ENCODE measurements around the gene RGL4. TPM values are rescaled to one million over a fixed set of nuclear protein-coding genes. Genes with fewer than 3 reads are reported as not detected.
A peak's percentile ranks its signal among the peaks of the same experiment; 100 is the strongest.

RGL4 gene
- total and polyA plus RNA-seq, 2 experiments from 2014 or later = 0.68 TPM; not detected in 1

DNA sequence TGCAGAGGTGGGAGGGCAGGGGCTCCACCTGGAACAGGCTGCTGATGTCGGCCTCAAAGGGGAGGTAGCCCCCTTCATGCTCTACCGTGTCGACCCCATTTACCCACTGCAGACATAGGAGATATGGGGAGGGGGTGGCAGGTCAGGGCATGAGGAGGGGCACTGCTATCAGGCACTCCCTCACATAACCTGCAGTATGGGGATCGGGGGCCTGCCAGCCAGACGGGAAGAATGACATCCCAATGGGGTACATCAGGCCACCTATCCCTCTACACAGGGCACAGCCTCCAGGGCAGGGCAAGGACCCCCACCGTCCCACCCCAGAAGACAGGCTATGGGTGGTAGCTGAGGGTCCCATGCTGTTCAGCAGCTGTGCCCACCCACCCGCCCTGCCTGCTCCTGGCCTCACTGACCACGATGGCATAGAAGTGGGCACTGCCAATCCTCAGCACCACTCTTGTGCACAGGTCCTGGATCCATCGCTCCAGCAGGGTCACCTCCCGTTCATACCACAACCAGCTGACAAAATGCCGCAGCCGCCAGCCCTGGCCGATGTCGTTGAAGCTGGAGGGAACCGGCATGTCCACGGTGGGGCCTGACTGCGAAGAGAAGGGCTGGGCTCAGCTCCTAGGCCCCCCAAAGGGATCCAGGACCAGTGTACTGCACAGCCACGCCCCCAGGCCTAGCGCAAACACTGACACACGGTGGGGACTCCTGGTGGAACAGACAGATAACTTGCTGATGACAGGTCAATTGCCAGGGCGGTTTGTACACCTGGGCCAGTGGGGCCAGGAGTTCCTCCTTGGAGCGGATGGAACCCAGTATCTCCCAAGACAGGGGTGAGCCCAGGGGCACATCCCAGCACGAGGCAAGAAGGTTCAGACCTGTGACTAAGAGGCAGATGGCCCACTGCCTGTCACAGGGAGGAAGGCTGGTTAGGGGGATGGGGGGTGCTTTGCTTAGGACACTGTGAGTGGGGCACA, 24.1 kb downstream of the RGL4 start:
- Histone ChIP-seq H3K79me2 (peaks cover 15% of the 10 kb centered on the region), H2AFZ (no peak overlapping the region), H3K4me1 (ENCODE audit: insufficient read depth) (peaks cover 7% of the 10 kb centered on the region), H3K9me3 (ENCODE audit: low read depth) (no peaks in the 10 kb centered on the region), H4K20me1 (ENCODE audit: insufficient read depth, poor library complexity, severe bottlenecking) (no peaks in the 10 kb centered on the region), H3K4me2 (no peak overlapping the region), H3K27me3 (no peaks in the 10 kb centered on the region), H3K36me3 (replicated peaks; ENCODE audit: insufficient read depth, low read depth) (no peaks in the 10 kb centered on the region), H3K9me2 (replicated peaks; ENCODE audit: insufficient read depth) (no peaks in the 10 kb centered on the region), H3K27ac (no peak overlapping the region), H3K4me3 (no peak overlapping the region)
- TF ChIP-seq, protein P1, sequence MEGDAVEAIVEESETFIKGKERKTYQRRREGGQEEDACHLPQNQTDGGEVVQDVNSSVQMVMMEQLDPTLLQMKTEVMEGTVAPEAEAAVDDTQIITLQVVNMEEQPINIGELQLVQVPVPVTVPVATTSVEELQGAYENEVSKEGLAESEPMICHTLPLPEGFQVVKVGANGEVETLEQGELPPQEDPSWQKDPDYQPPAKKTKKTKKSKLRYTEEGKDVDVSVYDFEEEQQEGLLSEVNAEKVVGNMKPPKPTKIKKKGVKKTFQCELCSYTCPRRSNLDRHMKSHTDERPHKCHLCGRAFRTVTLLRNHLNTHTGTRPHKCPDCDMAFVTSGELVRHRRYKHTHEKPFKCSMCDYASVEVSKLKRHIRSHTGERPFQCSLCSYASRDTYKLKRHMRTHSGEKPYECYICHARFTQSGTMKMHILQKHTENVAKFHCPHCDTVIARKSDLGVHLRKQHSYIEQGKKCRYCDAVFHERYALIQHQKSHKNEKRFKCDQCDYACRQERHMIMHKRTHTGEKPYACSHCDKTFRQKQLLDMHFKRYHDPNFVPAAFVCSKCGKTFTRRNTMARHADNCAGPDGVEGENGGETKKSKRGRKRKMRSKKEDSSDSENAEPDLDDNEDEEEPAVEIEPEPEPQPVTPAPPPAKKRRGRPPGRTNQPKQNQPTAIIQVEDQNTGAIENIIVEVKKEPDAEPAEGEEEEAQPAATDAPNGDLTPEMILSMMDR (IDR thresholded peaks at IDR 0.05; ENCODE audit: poor library complexity) = no peak
- TF ChIP-seq EZH2phosphoT487 (IDR thresholded peaks at IDR 0.05; ENCODE audit: low read depth, severe bottlenecking, unreplicated experiment) (no peak), EZH2 (IDR thresholded peaks at IDR 0.05; ENCODE audit: borderline replicate concordance) (no peak)
- no peak for DNase-seq (ENCODE audit: low spot score)
- 89% methylated on average over 20 of the region's 23 CpGs for WGBS (ENCODE audit: low lambda C conversion rate, missing lambda C conversion rate)

DNA sequence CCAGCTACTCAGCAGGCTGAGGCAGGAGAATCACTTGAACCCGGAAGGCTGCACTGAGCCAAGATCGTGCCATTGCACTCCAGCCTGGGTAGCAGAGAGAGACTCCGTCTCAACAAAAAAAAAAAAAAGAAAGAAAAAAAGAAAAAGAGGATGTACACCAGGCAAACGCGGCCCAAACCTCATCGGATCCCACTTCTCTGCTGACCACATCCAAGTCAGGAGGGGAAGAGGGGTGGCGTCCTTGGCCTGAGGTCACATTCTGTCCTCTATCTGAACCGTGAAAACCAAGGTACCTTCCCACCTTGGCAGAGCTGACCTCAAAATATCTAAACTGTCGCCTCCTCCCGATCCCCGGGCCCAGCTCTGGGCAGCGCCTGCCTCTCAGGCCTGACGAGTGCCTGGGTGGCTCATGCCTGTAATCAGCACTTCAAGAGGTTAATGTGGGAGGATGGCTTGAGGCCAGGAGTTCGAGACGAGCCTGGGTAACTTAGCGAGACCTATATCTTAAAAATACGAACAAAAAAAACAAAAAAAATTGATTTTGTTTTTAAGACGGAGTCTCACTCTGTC, 25.1 kb downstream of the RGL4 start:
- no peak for DNase-seq (ENCODE audit: low spot score)
- Histone ChIP-seq H3K4me2 (peak overlapping the region; percentile 91), H3K79me2 (peaks cover 15% of the 10 kb centered on the region), H3K9me2 (replicated peaks; ENCODE audit: insufficient read depth) (no peaks in the 10 kb centered on the region), H3K27me3 (no peaks in the 10 kb centered on the region), H3K27ac (no peak overlapping the region), H4K20me1 (ENCODE audit: insufficient read depth, poor library complexity, severe bottlenecking) (no peaks in the 10 kb centered on the region), H3K4me3 (peak overlapping the region; percentile 54), H3K9me3 (ENCODE audit: low read depth) (no peaks in the 10 kb centered on the region), H3K4me1 (ENCODE audit: insufficient read depth) (peaks cover 7% of the 10 kb centered on the region), H3K36me3 (replicated peaks; ENCODE audit: insufficient read depth, low read depth) (no peaks in the 10 kb centered on the region), H2AFZ (no peak overlapping the region)
- 92% methylated on average over 18 of the region's 18 CpGs for WGBS (ENCODE audit: low lambda C conversion rate, missing lambda C conversion rate)
- TF ChIP-seq EZH2phosphoT487 (IDR thresholded peaks at IDR 0.05; ENCODE audit: low read depth, severe bottlenecking, unreplicated experiment) (no peak), EZH2 (IDR thresholded peaks at IDR 0.05; ENCODE audit: borderline replicate concordance) (no peak)
- TF ChIP-seq, protein P1 (IDR thresholded peaks at IDR 0.05; ENCODE audit: poor library complexity) = no peak

DNA sequence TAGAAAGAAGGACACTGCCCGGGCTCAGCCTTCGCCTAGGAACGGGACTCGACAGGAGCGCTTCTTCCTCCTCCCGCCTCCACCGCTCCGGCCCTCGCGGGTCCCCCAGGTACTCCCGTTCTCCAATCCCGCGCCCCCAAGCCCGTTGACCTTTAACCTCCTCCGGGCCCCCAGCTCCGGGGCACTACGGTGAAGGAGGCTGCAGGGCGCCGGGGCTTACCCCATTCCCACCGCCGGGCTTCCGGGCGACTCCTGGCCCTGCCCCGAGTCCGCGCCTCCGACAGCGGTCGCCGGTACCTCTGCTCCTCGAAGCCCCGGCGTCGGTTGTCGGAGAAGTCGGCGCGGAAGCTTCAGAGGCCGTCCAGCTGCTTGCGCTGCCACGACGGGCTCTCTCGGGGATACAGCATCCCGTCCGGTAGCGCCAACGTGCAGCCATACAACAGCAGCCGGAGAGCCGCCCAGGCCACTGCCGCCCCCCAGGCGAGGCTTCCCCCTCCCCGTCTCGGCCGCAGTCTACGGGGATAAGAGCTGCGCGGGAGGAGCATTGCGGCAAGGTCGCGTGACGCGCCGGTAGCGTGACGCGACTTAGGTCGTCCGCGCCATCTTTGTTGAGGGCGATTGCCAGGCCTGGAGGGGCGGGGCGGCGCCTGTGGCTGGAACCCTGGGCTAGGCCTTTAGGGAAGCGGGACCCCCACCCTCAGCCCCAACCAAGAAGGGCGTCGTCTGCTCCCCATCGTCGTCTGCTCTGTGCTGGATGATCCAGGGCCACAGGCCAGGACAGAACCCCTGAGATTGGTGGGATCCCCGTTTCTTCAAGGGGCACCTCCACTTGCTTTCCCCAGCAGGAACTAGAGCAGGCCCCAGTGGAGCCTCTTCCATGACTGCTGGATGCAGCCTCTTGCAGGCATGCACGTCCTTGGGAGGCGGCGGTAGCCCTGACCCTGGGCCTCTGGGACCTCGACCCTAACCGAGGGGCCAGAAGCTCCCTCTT, 26.3 kb downstream of the RGL4 start:
- Histone ChIP-seq H2AFZ (peak overlapping the region; percentile 96), H3K4me1 (ENCODE audit: insufficient read depth) (peaks cover 7% of the 10 kb centered on the region), H3K36me3 (replicated peaks; ENCODE audit: insufficient read depth, low read depth) (no peaks in the 10 kb centered on the region), H3K9me3 (ENCODE audit: low read depth) (no peaks in the 10 kb centered on the region), H3K9me2 (replicated peaks; ENCODE audit: insufficient read depth) (no peaks in the 10 kb centered on the region), H3K79me2 (peaks cover 15% of the 10 kb centered on the region), H3K4me2 (peak overlapping the region; percentile 91), H3K27me3 (no peaks in the 10 kb centered on the region), H4K20me1 (ENCODE audit: insufficient read depth, poor library complexity, severe bottlenecking) (no peaks in the 10 kb centered on the region), H3K27ac (peak overlapping the region; percentile 75), H3K4me3 (peak overlapping the region; percentile 54)
- 9% methylated on average over 64 of the region's 84 CpGs for WGBS (ENCODE audit: low lambda C conversion rate, missing lambda C conversion rate)
- peak; percentile 94 for DNase-seq (ENCODE audit: low spot score)
- TF ChIP-seq EZH2phosphoT487 (IDR thresholded peaks at IDR 0.05; ENCODE audit: low read depth, severe bottlenecking, unreplicated experiment) (no peak), EZH2 (IDR thresholded peaks at IDR 0.05; ENCODE audit: borderline replicate concordance) (no peak)
- TF ChIP-seq, protein P1 (IDR thresholded peaks at IDR 0.05; ENCODE audit: poor library complexity) = no peak
